HepG2 (cell line): ENCODE results near the gene TBL3. TPM values are rescaled to one million over a fixed set of nuclear protein-coding genes. Genes with fewer than 3 reads are reported as not detected.

Source experiments
- ARID3A ChIP-seq: IDR thresholded peaks from 2 replicates; pipeline ENCODE4 v1.6.1; 2012; ENCODE audit warnings: low read depth, low read length, improper control_type of control experiment
- GABPA ChIP-seq, 2 experiments: IDR thresholded peaks; 2 replicates each; pipeline ENCODE4 v1.6.1; 2011 to 2016; ENCODE audit warnings: low read depth in 2 of 2, low read length in 1 of 2, missing biosample characterization in 1 of 2, missing genetic modification characterization in 1 of 2
- IRF1 ChIP-seq: sonication (generic); formaldehyde crosslinking; IDR thresholded peaks from 2 replicates; pipeline ENCODE4 v1.4.0; 2020; ENCODE audit warnings: low read depth, mild to moderate bottlenecking, missing genetic modification reagents
- KLF6 ChIP-seq: IDR thresholded peaks from 2 replicates; pipeline ENCODE4 v1.8.0; 2016; ENCODE audit warnings: missing biosample characterization, missing genetic modification reagents
- NR1H2 ChIP-seq: sonication (generic); formaldehyde crosslinking; IDR thresholded peaks from 2 replicates; pipeline ENCODE4 v1.8.1; 2022; ENCODE audit warnings: low read depth, missing genetic modification reagents, borderline replicate concordance
- PATZ1 ChIP-seq: sonication (generic); formaldehyde crosslinking; IDR thresholded peaks from 2 replicates; pipeline ENCODE4 v1.4.0; 2020; ENCODE audit warnings: missing genetic modification reagents
- PHB2 ChIP-seq: fragments of 450-650 bp; IDR thresholded peaks from 2 replicates; pipeline ENCODE4 v1.6.1; 2018; ENCODE audit not compliant: partially characterized antibody
- PPARG ChIP-seq: conservative IDR thresholded peaks from 2 replicates; pipeline ENCODE4 v1.6.1; 2016; ENCODE audit warnings: missing biosample characterization, missing genetic modification reagents
- TARDBP ChIP-seq: sonication (generic); formaldehyde crosslinking; IDR thresholded peaks from 2 replicates; pipeline ENCODE4 v1.8.0; 2022; ENCODE audit warnings: mild to moderate bottlenecking, missing genetic modification reagents
- TRAFD1 ChIP-seq: sonication (generic); formaldehyde crosslinking; IDR thresholded peaks from 2 replicates; pipeline ENCODE4 v1.5.1; 2020; ENCODE audit warnings: missing genetic modification reagents, mild to moderate bottlenecking, borderline replicate concordance
- ZBTB34 ChIP-seq: sonication (generic); formaldehyde crosslinking; IDR thresholded peaks from 2 replicates; pipeline ENCODE4 v1.8.0; 2022; ENCODE audit warnings: mild to moderate bottlenecking, missing genetic modification reagents
- ZNF225 ChIP-seq: sonication (generic); formaldehyde crosslinking; IDR thresholded peaks from 2 replicates; pipeline ENCODE4 v1.4.0; 2020; ENCODE audit warnings: mild to moderate bottlenecking, missing genetic modification reagents
- ZNF251 ChIP-seq: sonication (generic); formaldehyde crosslinking; IDR thresholded peaks from 2 replicates; pipeline ENCODE4 v1.9.0; 2021; ENCODE audit warnings: mild to moderate bottlenecking, missing genetic modification reagents
- ZNF720 ChIP-seq: sonication (generic); formaldehyde crosslinking; IDR thresholded peaks from 2 replicates; pipeline ENCODE4 v1.4.0; 2020; ENCODE audit warnings: missing genetic modification reagents
- ZNF766 ChIP-seq: sonication (generic); formaldehyde crosslinking; IDR thresholded peaks from 2 replicates; pipeline ENCODE4 v1.5.0; 2020; ENCODE audit warnings: missing genetic modification reagents, borderline replicate concordance
- ZNF781 ChIP-seq: sonication (generic); formaldehyde crosslinking; IDR thresholded peaks from 2 replicates; pipeline ENCODE4 v1.5.1; 2020; ENCODE audit warnings: borderline replicate concordance, mild to moderate bottlenecking, missing genetic modification reagents; ENCODE audit errors: not compliant biosample characterization
- ZNF839 ChIP-seq: sonication (generic); formaldehyde crosslinking; IDR thresholded peaks from 2 replicates; pipeline ENCODE4 v1.4.0; 2020; ENCODE audit warnings: missing genetic modification reagents, mild to moderate bottlenecking, borderline replicate concordance
- polyA plus RNA-seq, 8 experiments: library from polyadenylated mRNA; depleted of rRNA in 3 of 8; stranded (reverse) in 7 of 8; unstranded in 1 of 8; fragments of >200 nt; fragmentation: Illumina TruSeq in 4 of 8; extraction: Trizol in 4 of 8; gene quantifications; 2 replicates each; pipeline versions ENCODE4 v1.2.1 to v1.2.3, GENCODE V29; 2011 to 2016; ENCODE audit warnings: low read depth in 4 of 8, missing spikeins in 1 of 8, mixed read lengths in 1 of 8; ENCODE audit not compliant: insufficient read depth in 1 of 8
- total RNA-seq, 5 experiments: library from RNA; depleted of rRNA; stranded (reverse); fragments of >200 nt; fragmentation: Illumina TruSeq; extraction: Trizol; gene quantifications; 2 replicates each; pipeline ENCODE4 v1.2.3, GENCODE V29; 2016; ENCODE audit warnings: low read depth in 1 of 5

The TBL3 gene
- total and polyA plus RNA-seq, 2 of the 13 experiments (the other 11 are each of a cell fraction or from before 2014, with no cell fraction given): 16.8 to 38.0 TPM

GRCh38 chr16:2015117-2015946 lies 43.5 kb downstream of the TBL3 start (continued):
- TF ChIP-seq NR1H2 (CRISPR knock-in tag): no peak
- TF ChIP-seq ZNF781: no peak
- TF ChIP-seq TRAFD1 (CRISPR knock-in tag): no peak
- TF ChIP-seq TARDBP: peak; percentile 39; the same call in 1 of the 2 replicates
- TF ChIP-seq GABPA (IDR thresholded peaks at IDR 0.05; ENCODE audit: low read depth, low read length): no peak
- peak; percentile 15; the same call in 1 of the 2 replicates for TF ChIP-seq GABPA (CRISPR knock-in tag; IDR thresholded peaks at IDR 0.05; ENCODE audit: low read depth)
- no peak for TF ChIP-seq ZNF720 (CRISPR knock-in tag)
- no peak for TF ChIP-seq PHB2
- TF ChIP-seq ZNF839: no peak
- TF ChIP-seq PATZ1 (CRISPR knock-in tag): peak; percentile 32; the same call in 1 of the 2 replicates
- TF ChIP-seq ARID3A: 0 out of 2 replicates have a peak, but pooled peaks have one; percentile 22
- no peak for TF ChIP-seq ZNF225 (CRISPR knock-in tag)
- 0 out of 2 replicates have a peak, but pooled peaks have one; percentile 23 for TF ChIP-seq ZNF766
- no peak for TF ChIP-seq IRF1 (CRISPR knock-in tag)
- TF ChIP-seq ZNF251 (CRISPR knock-in tag): no peak
- peak; percentile 93 for TF ChIP-seq ZBTB34
- TF ChIP-seq PPARG: 0 out of 2 replicates have a peak, but pooled peaks have one; percentile 43
- 0 out of 2 replicates have a peak, but pooled peaks have one; percentile 49 for TF ChIP-seq KLF6
